ENCODE results near the gene ANKLE2.

Gene ANKLE2

DNA sequence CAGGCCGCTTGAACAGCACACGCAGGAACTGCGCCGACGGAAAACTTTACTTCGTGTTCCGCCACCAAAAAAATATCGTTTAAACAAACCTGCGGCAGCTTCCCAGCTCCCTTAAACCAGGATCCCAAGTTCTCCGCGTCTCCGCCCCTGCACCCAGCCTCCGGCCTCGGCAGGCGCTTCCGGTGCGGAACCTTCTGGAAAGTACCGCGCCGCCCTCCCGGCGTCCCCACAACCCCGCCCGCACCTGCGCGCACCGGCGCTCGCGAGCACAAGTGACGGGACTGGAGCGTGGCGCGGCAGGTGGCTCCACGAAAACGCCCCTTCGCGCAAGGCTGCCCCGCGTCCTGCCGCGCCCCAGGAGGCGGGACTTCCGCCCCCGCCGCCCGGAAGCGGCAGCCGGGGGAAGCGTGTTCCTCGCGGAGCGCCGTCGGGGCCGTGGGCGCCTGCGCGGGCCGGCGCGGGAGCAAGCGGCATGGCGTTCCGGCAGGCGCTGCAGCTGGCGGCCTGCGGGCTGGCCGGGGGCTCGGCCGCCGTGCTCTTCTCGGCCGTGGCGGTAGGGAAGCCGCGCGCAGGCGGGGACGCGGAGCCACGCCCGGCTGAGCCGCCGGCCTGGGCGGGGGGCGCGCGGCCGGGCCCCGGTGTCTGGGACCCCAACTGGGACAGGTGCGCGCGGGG, 51.1 kb downstream of the ANKLE2 start, which contains the start of gene PGAM5 (continued):
- TF ChIP-seq ZFHX2 (tag by site-specific recombination; conservative IDR thresholded peaks at IDR 0.05) (peak; percentile 56), ZNF138 (tag by site-specific recombination; IDR thresholded peaks at IDR 0.05; ENCODE audit: borderline replicate concordance) (no peak), ZNF112 (tag by site-specific recombination; IDR thresholded peaks at IDR 0.05) (no peak), GLIS2 (tag by site-specific recombination; IDR thresholded peaks at IDR 0.05) (no peak), ZNF529 (tag by site-specific recombination; IDR thresholded peaks at IDR 0.05; ENCODE audit: insufficient replicate concordance) (no peak), ZNF776 (tag by site-specific recombination; IDR thresholded peaks at IDR 0.05; ENCODE audit: borderline replicate concordance) (no peak), ZNF48 (tag by site-specific recombination; IDR thresholded peaks at IDR 0.05) (no peak), ZBTB20 (tag by site-specific recombination; IDR thresholded peaks at IDR 0.05) (no peak), MYNN (tag by site-specific recombination; IDR thresholded peaks at IDR 0.05; ENCODE audit: borderline replicate concordance) (no peak), ZNF473 (tag by site-specific recombination; IDR thresholded peaks at IDR 0.05) (no peak), SCRT1 (tag by site-specific recombination; IDR thresholded peaks at IDR 0.05; ENCODE audit: borderline replicate concordance) (no peak), KLF10 (tag by site-specific recombination; IDR thresholded peaks at IDR 0.05) (peak; percentile 85), ZNF292 (tag by site-specific recombination; IDR thresholded peaks at IDR 0.05; ENCODE audit: borderline replicate concordance, low read depth) (no peak), ZFP41 (tag by site-specific recombination; IDR thresholded peaks at IDR 0.05; ENCODE audit: borderline replicate concordance) (no peak), YY2 (tag by site-specific recombination; IDR thresholded peaks at IDR 0.05) (no peak), ZNF571 (tag by site-specific recombination; IDR thresholded peaks at IDR 0.05) (no peak), ZNF391 (tag by site-specific recombination; IDR thresholded peaks at IDR 0.05; ENCODE audit: borderline replicate concordance, low read depth) (peak; percentile 63; the same call in 1 of the 2 replicates), EGR2 (tag by site-specific recombination; IDR thresholded peaks at IDR 0.05; ENCODE audit: low read depth) (no peak; the same call in 1 of the 2 replicates)
- TF ChIP-seq, protein P1, sequence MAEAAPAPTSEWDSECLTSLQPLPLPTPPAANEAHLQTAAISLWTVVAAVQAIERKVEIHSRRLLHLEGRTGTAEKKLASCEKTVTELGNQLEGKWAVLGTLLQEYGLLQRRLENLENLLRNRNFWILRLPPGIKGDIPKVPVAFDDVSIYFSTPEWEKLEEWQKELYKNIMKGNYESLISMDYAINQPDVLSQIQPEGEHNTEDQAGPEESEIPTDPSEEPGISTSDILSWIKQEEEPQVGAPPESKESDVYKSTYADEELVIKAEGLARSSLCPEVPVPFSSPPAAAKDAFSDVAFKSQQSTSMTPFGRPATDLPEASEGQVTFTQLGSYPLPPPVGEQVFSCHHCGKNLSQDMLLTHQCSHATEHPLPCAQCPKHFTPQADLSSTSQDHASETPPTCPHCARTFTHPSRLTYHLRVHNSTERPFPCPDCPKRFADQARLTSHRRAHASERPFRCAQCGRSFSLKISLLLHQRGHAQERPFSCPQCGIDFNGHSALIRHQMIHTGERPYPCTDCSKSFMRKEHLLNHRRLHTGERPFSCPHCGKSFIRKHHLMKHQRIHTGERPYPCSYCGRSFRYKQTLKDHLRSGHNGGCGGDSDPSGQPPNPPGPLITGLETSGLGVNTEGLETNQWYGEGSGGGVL (tag by site-specific recombination; IDR thresholded peaks at IDR 0.05): no peak
- TF ChIP-seq, protein P2, sequence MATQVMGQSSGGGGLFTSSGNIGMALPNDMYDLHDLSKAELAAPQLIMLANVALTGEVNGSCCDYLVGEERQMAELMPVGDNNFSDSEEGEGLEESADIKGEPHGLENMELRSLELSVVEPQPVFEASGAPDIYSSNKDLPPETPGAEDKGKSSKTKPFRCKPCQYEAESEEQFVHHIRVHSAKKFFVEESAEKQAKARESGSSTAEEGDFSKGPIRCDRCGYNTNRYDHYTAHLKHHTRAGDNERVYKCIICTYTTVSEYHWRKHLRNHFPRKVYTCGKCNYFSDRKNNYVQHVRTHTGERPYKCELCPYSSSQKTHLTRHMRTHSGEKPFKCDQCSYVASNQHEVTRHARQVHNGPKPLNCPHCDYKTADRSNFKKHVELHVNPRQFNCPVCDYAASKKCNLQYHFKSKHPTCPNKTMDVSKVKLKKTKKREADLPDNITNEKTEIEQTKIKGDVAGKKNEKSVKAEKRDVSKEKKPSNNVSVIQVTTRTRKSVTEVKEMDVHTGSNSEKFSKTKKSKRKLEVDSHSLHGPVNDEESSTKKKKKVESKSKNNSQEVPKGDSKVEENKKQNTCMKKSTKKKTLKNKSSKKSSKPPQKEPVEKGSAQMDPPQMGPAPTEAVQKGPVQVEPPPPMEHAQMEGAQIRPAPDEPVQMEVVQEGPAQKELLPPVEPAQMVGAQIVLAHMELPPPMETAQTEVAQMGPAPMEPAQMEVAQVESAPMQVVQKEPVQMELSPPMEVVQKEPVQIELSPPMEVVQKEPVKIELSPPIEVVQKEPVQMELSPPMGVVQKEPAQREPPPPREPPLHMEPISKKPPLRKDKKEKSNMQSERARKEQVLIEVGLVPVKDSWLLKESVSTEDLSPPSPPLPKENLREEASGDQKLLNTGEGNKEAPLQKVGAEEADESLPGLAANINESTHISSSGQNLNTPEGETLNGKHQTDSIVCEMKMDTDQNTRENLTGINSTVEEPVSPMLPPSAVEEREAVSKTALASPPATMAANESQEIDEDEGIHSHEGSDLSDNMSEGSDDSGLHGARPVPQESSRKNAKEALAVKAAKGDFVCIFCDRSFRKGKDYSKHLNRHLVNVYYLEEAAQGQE (tag by site-specific recombination; IDR thresholded peaks at IDR 0.05): no peak
- TF ChIP-seq, protein P3, sequence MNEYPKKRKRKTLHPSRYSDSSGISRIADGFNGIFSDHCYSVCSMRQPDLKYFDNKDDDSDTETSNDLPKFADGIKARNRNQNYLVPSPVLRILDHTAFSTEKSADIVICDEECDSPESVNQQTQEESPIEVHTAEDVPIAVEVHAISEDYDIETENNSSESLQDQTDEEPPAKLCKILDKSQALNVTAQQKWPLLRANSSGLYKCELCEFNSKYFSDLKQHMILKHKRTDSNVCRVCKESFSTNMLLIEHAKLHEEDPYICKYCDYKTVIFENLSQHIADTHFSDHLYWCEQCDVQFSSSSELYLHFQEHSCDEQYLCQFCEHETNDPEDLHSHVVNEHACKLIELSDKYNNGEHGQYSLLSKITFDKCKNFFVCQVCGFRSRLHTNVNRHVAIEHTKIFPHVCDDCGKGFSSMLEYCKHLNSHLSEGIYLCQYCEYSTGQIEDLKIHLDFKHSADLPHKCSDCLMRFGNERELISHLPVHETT (tag by site-specific recombination; IDR thresholded peaks at IDR 0.05): no peak
- TF ChIP-seq, protein P4, sequence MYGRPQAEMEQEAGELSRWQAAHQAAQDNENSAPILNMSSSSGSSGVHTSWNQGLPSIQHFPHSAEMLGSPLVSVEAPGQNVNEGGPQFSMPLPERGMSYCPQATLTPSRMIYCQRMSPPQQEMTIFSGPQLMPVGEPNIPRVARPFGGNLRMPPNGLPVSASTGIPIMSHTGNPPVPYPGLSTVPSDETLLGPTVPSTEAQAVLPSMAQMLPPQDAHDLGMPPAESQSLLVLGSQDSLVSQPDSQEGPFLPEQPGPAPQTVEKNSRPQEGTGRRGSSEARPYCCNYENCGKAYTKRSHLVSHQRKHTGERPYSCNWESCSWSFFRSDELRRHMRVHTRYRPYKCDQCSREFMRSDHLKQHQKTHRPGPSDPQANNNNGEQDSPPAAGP (tag by site-specific recombination; IDR thresholded peaks at IDR 0.05): no peak
- TF ChIP-seq, protein P5, sequence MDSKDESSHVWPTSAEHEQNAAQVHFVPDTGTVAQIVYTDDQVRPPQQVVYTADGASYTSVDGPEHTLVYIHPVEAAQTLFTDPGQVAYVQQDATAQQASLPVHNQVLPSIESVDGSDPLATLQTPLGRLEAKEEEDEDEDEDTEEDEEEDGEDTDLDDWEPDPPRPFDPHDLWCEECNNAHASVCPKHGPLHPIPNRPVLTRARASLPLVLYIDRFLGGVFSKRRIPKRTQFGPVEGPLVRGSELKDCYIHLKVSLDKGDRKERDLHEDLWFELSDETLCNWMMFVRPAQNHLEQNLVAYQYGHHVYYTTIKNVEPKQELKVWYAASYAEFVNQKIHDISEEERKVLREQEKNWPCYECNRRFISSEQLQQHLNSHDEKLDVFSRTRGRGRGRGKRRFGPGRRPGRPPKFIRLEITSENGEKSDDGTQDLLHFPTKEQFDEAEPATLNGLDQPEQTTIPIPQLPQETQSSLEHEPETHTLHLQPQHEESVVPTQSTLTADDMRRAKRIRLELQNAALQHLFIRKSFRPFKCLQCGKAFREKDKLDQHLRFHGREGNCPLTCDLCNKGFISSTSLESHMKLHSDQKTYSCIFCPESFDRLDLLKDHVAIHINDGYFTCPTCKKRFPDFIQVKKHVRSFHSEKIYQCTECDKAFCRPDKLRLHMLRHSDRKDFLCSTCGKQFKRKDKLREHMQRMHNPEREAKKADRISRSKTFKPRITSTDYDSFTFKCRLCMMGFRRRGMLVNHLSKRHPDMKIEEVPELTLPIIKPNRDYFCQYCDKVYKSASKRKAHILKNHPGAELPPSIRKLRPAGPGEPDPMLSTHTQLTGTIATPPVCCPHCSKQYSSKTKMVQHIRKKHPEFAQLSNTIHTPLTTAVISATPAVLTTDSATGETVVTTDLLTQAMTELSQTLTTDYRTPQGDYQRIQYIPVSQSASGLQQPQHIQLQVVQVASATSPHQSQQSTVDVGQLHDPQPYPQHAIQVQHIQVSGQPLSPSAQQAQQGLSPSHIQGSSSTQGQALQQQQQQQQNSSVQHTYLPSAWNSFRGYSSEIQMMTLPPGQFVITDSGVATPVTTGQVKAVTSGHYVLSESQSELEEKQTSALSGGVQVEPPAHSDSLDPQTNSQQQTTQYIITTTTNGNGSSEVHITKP (tag by site-specific recombination; IDR thresholded peaks at IDR 0.05): no peak
- TF ChIP-seq, protein P6, sequence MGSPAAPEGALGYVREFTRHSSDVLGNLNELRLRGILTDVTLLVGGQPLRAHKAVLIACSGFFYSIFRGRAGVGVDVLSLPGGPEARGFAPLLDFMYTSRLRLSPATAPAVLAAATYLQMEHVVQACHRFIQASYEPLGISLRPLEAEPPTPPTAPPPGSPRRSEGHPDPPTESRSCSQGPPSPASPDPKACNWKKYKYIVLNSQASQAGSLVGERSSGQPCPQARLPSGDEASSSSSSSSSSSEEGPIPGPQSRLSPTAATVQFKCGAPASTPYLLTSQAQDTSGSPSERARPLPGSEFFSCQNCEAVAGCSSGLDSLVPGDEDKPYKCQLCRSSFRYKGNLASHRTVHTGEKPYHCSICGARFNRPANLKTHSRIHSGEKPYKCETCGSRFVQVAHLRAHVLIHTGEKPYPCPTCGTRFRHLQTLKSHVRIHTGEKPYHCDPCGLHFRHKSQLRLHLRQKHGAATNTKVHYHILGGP (tag by site-specific recombination; IDR thresholded peaks at IDR 0.05): no peak
- TF ChIP-seq, protein P7, sequence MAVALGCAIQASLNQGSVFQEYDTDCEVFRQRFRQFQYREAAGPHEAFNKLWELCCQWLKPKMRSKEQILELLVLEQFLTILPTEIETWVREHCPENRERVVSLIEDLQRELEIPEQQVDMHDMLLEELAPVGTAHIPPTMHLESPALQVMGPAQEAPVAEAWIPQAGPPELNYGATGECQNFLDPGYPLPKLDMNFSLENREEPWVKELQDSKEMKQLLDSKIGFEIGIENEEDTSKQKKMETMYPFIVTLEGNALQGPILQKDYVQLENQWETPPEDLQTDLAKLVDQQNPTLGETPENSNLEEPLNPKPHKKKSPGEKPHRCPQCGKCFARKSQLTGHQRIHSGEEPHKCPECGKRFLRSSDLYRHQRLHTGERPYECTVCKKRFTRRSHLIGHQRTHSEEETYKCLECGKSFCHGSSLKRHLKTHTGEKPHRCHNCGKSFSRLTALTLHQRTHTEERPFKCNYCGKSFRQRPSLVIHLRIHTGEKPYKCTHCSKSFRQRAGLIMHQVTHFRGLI (tag by site-specific recombination; IDR thresholded peaks at IDR 0.05): peak; percentile 36; the same call in 1 of the 2 replicates
